H1 (cell line): ENCODE measurements around the gene BAG1. TPM values are rescaled to one million over a fixed set of nuclear protein-coding genes. Genes with fewer than 3 reads are reported as not detected.

Source experiments
- CTCF ChIA-PET: fragments of 300-600 bp; sonication (Branson Sonifier 250); formaldehyde crosslinking; loops from one replicate; lab custom pipeline; 2021; ENCODE audit not compliant: partially characterized antibody; lab: Charles Lee
- POLR2A ChIA-PET: fragments of 300-600 bp; sonication (Branson Sonifier 250); formaldehyde crosslinking; loops from one replicate; lab custom pipeline; 2021; ENCODE audit warnings: inconsistent platforms; ENCODE audit not compliant: partially characterized antibody; lab: Charles Lee
- DNase-seq, 2 experiments: peaks; one replicate each; pipeline versions ENCODE4 v3.0.0 to v3.0.0-alpha.2; 2010 to 2022; ENCODE audit warnings: low spot score in 2 of 2, low read depth in 1 of 2, mixed read lengths in 1 of 2
- FAIRE-seq: peaks from 2 replicates; lab custom pipeline; 2011; peaks lifted over from hg19 to GRCh38; lab: Jason Lieb, UNC
- H2AFZ ChIP-seq: 2 replicates; pipeline ENCODE4 v1.8.1; 2012; ENCODE audit warnings: low read length, inconsistent platforms
- H2AK5ac ChIP-seq: 2 replicates; pipeline ENCODE4 v1.6.1; 2013; ENCODE audit warnings: low read depth, low read length
- H2BK120ac ChIP-seq: replicated peaks from 2 replicates; pipeline ENCODE3; 2013; ENCODE audit warnings: low read depth, low read length, inconsistent platforms
- H2BK12ac ChIP-seq: 2 replicates; pipeline ENCODE4 v1.6.1; 2013; ENCODE audit warnings: low read depth, low read length
- H2BK15ac ChIP-seq: 2 replicates; pipeline ENCODE4 v1.6.1; 2013; ENCODE audit warnings: low read length
- H2BK20ac ChIP-seq: 2 replicates; pipeline ENCODE4 v1.6.1; 2013; ENCODE audit warnings: low read length
- H2BK5ac ChIP-seq: 2 replicates; pipeline ENCODE4 v1.6.1; 2013; ENCODE audit warnings: low read depth, low read length
- H3K14ac ChIP-seq: 2 replicates; pipeline ENCODE4 v1.6.1; 2013; ENCODE audit warnings: inconsistent platforms; ENCODE audit not compliant: insufficient read length
- H3K18ac ChIP-seq: 2 replicates; pipeline ENCODE4 v1.6.1; 2013; ENCODE audit warnings: low read length; ENCODE audit errors: extremely low read depth
- H3K23ac ChIP-seq: 2 replicates; pipeline ENCODE4 v1.6.1; 2013; ENCODE audit warnings: inconsistent platforms; ENCODE audit not compliant: insufficient read length
- H3K23me2 ChIP-seq: 2 replicates; pipeline ENCODE4 v1.6.1; 2013; ENCODE audit warnings: low read depth, low read length
- H3K27ac ChIP-seq: 2 replicates; pipeline ENCODE4 v1.6.1; 2011; ENCODE audit warnings: low read depth, low read length, inconsistent platforms
- H3K27me3 ChIP-seq, 4 experiments: replicated peaks in 1 of 4; 1 replicate in 1 of 4; 2 replicates in 3 of 4; pipeline versions ENCODE4 v1.6.1 to v1.8.1; 2011 to 2013; ENCODE audit warnings: low read length in 3 of 4, mild to moderate bottlenecking in 3 of 4, inconsistent platforms in 2 of 4, mixed read lengths in 2 of 4, moderate library complexity in 1 of 4; ENCODE audit not compliant: control insufficient read depth in 3 of 4, insufficient read depth in 3 of 4; ENCODE audit errors: extremely low read depth in 1 of 4
- H3K36me3 ChIP-seq, 4 experiments: 2 replicates each; pipeline versions ENCODE4 v1.6.1 to v1.8.1; 2011 to 2013; ENCODE audit warnings: mild to moderate bottlenecking in 4 of 4, low read length in 3 of 4, moderate library complexity in 2 of 4, control low read depth in 1 of 4, inconsistent platforms in 1 of 4; ENCODE audit not compliant: insufficient read depth in 4 of 4, control insufficient read depth in 2 of 4
- H3K4ac ChIP-seq: replicated peaks from 2 replicates; pipeline ENCODE3; 2013; ENCODE audit warnings: low read length, low read depth, mixed read lengths, inconsistent platforms; ENCODE audit not compliant: insufficient read length
- H3K4me1 ChIP-seq, 4 experiments: replicated peaks in 1 of 4; 1 replicate in 1 of 4; 2 replicates in 3 of 4; pipeline versions ENCODE4 v1.6.1 to v1.8.1; 2011 to 2013; ENCODE audit warnings: low read length in 3 of 4, inconsistent platforms in 2 of 4, mixed read lengths in 1 of 4; ENCODE audit not compliant: insufficient read depth in 4 of 4, control insufficient read depth in 3 of 4
- H3K4me2 ChIP-seq, 2 experiments: 2 replicates each; pipeline versions ENCODE4 v1.6.1 to v1.8.1; 2011 to 2013; ENCODE audit warnings: low read depth in 2 of 2, low read length in 2 of 2, control low read depth in 1 of 2, inconsistent platforms in 1 of 2, mild to moderate bottlenecking in 1 of 2; ENCODE audit not compliant: insufficient read depth in 1 of 2
- H3K4me3 ChIP-seq, 4 experiments: fragments of 200-600, 300-600 bp in 1 of 4; sonication (generic), shearing (Covaris generic), sonication (Bioruptor Twin) in 1 of 4; 2 replicates each; pipeline versions ENCODE4 v1.5.1 to v1.8.1; 2011 to 2016; ENCODE audit warnings: low read length in 4 of 4, low read depth in 3 of 4, control low read depth in 2 of 4, inconsistent platforms in 2 of 4, mild to moderate bottlenecking in 2 of 4, mixed read lengths in 1 of 4, moderate library complexity in 1 of 4; ENCODE audit not compliant: insufficient read depth in 2 of 4; ENCODE audit errors: extremely low read depth in 1 of 4
- H3K56ac ChIP-seq: replicated peaks from 2 replicates; pipeline ENCODE3; 2013; ENCODE audit warnings: low read depth, mild to moderate bottlenecking, mixed read lengths, low read length, inconsistent platforms; ENCODE audit not compliant: insufficient read length
- H3K79me1 ChIP-seq: 2 replicates; pipeline ENCODE4 v1.6.1; 2013; ENCODE audit warnings: low read depth, low read length, control low read depth
- H3K79me2 ChIP-seq, 2 experiments: 2 replicates each; pipeline versions ENCODE4 v1.6.1 to v1.8.1; 2012 to 2013; ENCODE audit warnings: low read length in 2 of 2, mild to moderate bottlenecking in 2 of 2, inconsistent platforms in 1 of 2; ENCODE audit not compliant: insufficient read depth in 2 of 2, control insufficient read depth in 1 of 2
- H3K9ac ChIP-seq, 4 experiments: replicated peaks in 1 of 4; 1 replicate in 1 of 4; 2 replicates in 3 of 4; pipeline versions ENCODE4 v1.6.1 to v1.8.1; 2011 to 2013; ENCODE audit warnings: low read depth in 3 of 4, low read length in 3 of 4, control low read depth in 2 of 4, mild to moderate bottlenecking in 2 of 4, moderate library complexity in 2 of 4, inconsistent platforms in 1 of 4; ENCODE audit errors: extremely low read depth in 1 of 4
- H3K9me3 ChIP-seq, 2 experiments: 2 replicates each; pipeline versions ENCODE4 v1.6.1 to v1.8.1; 2012 to 2013; ENCODE audit warnings: mild to moderate bottlenecking in 2 of 2, moderate library complexity in 2 of 2, control low read depth in 1 of 2, inconsistent platforms in 1 of 2, low read depth in 1 of 2, low read length in 1 of 2, mixed read lengths in 1 of 2; ENCODE audit not compliant: insufficient read depth in 2 of 2
- H4K20me1 ChIP-seq, 2 experiments: replicated peaks in 1 of 2; 2 replicates each; pipeline versions ENCODE3 to v1.8.1; 2011 to 2013; ENCODE audit warnings: inconsistent platforms in 2 of 2, low read length in 2 of 2, mild to moderate bottlenecking in 1 of 2; ENCODE audit not compliant: insufficient read depth in 2 of 2, control insufficient read depth in 1 of 2
- H4K5ac ChIP-seq: 2 replicates; pipeline ENCODE4 v1.6.1; 2013; ENCODE audit warnings: low read length, low read depth, mixed read lengths, inconsistent platforms; ENCODE audit not compliant: insufficient read length
- H4K8ac ChIP-seq: 2 replicates; pipeline ENCODE4 v1.8.0; 2013; ENCODE audit warnings: mild to moderate bottlenecking, moderate library complexity, low read length, inconsistent platforms; ENCODE audit not compliant: insufficient read depth; ENCODE audit errors: extremely low read depth
- H4K91ac ChIP-seq: replicated peaks from 2 replicates; pipeline ENCODE3; 2013; ENCODE audit warnings: low read length, mixed read lengths, inconsistent platforms; ENCODE audit not compliant: insufficient read length
- CEBPB ChIP-seq: IDR thresholded peaks from 2 replicates; pipeline ENCODE4 v1.6.1; 2012; ENCODE audit warnings: low read depth, low read length
- HDAC2 ChIP-seq, 2 experiments: fragments of 300-600 bp in 1 of 2; sonication (generic) in 1 of 2; IDR thresholded peaks; 2 replicates each; pipeline ENCODE4 v1.6.1; 2011 to 2012; ENCODE audit warnings: low read depth in 2 of 2, low read length in 2 of 2, mild to moderate bottlenecking in 2 of 2, moderate library complexity in 2 of 2, borderline replicate concordance in 1 of 2, inconsistent platforms in 1 of 2
- POLR2A ChIP-seq, 2 experiments: IDR thresholded peaks; 1 replicate in 1 of 2; 2 replicates in 1 of 2; pipeline ENCODE4 v1.6.1; 2011; ENCODE audit warnings: low read depth in 2 of 2, low read length in 2 of 2, mild to moderate bottlenecking in 2 of 2; ENCODE audit errors: control extremely low read depth in 1 of 2
- SIRT6 ChIP-seq: IDR thresholded peaks from one replicate; pipeline ENCODE4 v1.7.1; 2012; ENCODE audit warnings: low read length, inconsistent platforms
- TAF1 ChIP-seq: IDR thresholded peaks from 2 replicates; pipeline ENCODE4 v1.6.1; 2011; ENCODE audit warnings: mild to moderate bottlenecking, low read depth, low read length
- ZNF274 ChIP-seq: IDR thresholded peaks from 2 replicates; pipeline ENCODE4 v1.7.0; 2012; ENCODE audit warnings: low read length, borderline replicate concordance; ENCODE audit errors: extremely low read depth
- WGBS, 2 experiments: shearing (Covaris generic) in 1 of 2; methylation state at CpG; one replicate each; pipeline versions ENCODE4 v1.1.6 to v1.1.7; 2013 to 2015; ENCODE audit warnings: low lambda C conversion rate in 2 of 2, mixed read lengths in 2 of 2, inconsistent platforms in 1 of 2, low coverage in 1 of 2, missing lambda C conversion rate in 1 of 2; ENCODE audit not compliant: insufficient replicate concordance in 2 of 2, insufficient coverage in 1 of 2, insufficient read length in 1 of 2; ENCODE audit errors: extremely low coverage in 1 of 2, missing lambda C conversion rate in 1 of 2; 5-methylcytosine and 5-hydroxymethylcytosine counted together
- polyA plus RNA-seq, 7 experiments: library from polyadenylated mRNA; depleted of rRNA in 3 of 7; stranded (reverse) in 5 of 7; unstranded in 2 of 7; fragments of >200 nt in 5 of 7; fragments of 200-250 nt in 2 of 7; gene quantifications; 1 replicate in 5 of 7; 2 replicates in 1 of 7; 4 replicates in 1 of 7; pipeline versions ENCODE4 v1.2.1 to v1.2.3, GENCODE V29; 2011 to 2013; ENCODE audit warnings: missing spikeins in 2 of 7, mixed read lengths in 2 of 7
- total RNA-seq: library from RNA; stranded (reverse); fragmentation: NEBNext Ultra II Directional; extraction: Animal tissue kit (Norgen Biotek cat#: 25700); gene quantifications from 2 replicates; pipeline ENCODE4 v1.2.1, GENCODE V29; 2021

BAG1 gene
- total and polyA plus RNA-seq, 2 of the 8 experiments (the other 6 are each of a cell fraction or from before 2014, with no cell fraction given) = 14.7 to 59.8 TPM

DNA sequence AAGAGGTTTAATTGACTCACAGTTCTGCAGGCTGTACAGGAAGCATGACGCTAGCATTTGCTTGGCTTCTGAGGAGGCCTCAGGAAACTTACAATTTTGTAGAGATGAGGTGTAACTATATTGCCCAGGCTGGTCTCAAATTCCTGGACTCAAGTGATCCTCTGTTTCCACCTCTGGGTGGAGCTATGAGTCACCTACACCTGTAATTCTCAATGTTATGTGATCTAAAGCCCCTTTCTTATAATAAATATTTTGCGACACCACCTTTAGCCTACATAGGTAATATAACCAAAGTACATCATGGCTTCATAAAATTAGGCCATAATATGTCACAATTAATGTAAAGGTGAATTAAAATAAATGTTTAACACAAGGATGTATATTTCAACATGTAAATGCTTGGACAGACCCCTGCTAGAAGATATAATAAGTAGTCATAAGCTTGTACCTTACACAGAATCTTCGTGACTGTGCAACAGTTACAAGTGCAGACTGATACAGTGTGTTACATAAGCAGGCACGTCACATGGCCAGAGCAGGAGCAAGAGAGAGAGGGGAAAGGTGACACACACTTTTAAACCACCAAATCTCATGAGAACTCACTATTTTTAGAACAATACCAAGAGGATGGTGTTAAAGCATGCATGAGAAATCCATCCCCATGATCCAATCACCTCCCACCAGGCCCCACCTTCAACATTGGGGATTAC is 54.3 kb downstream of the BAG1 start:
- 78% methylated on average over 4 of the region's 4 CpGs; no CpG with 5 or more reads in 1 of the 2 experiments for WGBS, 2 experiments
- Histone ChIP-seq H2BK120ac (no peak overlapping the region), H3K23ac (no peak overlapping the region), H3K4me1 (no peaks in the 10 kb centered on the region), H3K4me2 (no peak overlapping the region), H3K23me2 (no peaks in the 10 kb centered on the region), H3K27me3 (no peaks in the 10 kb centered on the region), H3K56ac (no peak overlapping the region), H3K79me1 (no peaks in the 10 kb centered on the region), H4K20me1 (no peaks in the 10 kb centered on the region), H2AK5ac (no peak overlapping the region), H2BK12ac (no peak overlapping the region), H4K5ac (no peak overlapping the region), H2BK5ac (no peak overlapping the region), H3K9ac (no peak overlapping the region), H2BK20ac (no peak overlapping the region), H3K4me3 (no peak overlapping the region), H3K9me3 (no peaks in the 10 kb centered on the region), H3K18ac (no peak overlapping the region), H2BK15ac (no peak overlapping the region), H3K36me3 (no peaks in the 10 kb centered on the region), H3K14ac (no peak overlapping the region), H3K79me2 (no peaks in the 10 kb centered on the region), H4K91ac (no peak overlapping the region), H3K4ac (no peak overlapping the region), H2AFZ (no peak overlapping the region), H3K27ac (no peak overlapping the region), H4K8ac (no peak overlapping the region)
- ChIA-PET CTCF (interaction anchor here (0.9 to 1.9 kb wide), 6 partner anchors 9 to 115 kb away, joined by 3 to 7 read pairs (median 3); no protein-coding TSS in a partner anchor), POLR2A (interaction anchor here (1.0 kb wide), 1 partner anchor 134 kb away, joined by 3 read pairs; the partner anchor contains the start of gene SMU1)
- TF ChIP-seq ZNF274 = no peak
- no peak for TF ChIP-seq SIRT6
- no peak for TF ChIP-seq HDAC2 (IDR thresholded peaks at IDR 0.05; ENCODE audit: borderline replicate concordance in 1 of 2, low read depth in 2 of 2, low read length in 2 of 2)
- TF ChIP-seq POLR2A (IDR thresholded peaks at IDR 0.05; ENCODE audit: control extremely low read depth in 1 of 2, low read depth in 2 of 2, low read length in 2 of 2) = no peak
- TF ChIP-seq CEBPB = no peak
- TF ChIP-seq TAF1 = no peak
- no peak for DNase-seq
- FAIRE-seq = no peak
